RWPE2 (cell line): Measurements from ENCODE around the gene SIRT5.

ENCODE experiments used
- ATAC-seq: fragments of 200-7000 bp; cut with Tn5 transposase; 3 replicates; pipeline ENCODE4 v1.9.1; 2021; ENCODE audit warnings: low read depth
- DNase-seq: peaks from one replicate; pipeline ENCODE4 v3.0.0-alpha.2; 2020; ENCODE audit warnings: low spot score
- H3K27ac ChIP-seq: fragments of 450-650 bp; 2 replicates; pipeline ENCODE4 v1.5.1; 2017; ENCODE audit warnings: mild to moderate bottlenecking; ENCODE audit not compliant: poor library complexity, severe bottlenecking
- H3K27me3 ChIP-seq: fragments of 250-450 bp; sonication (Bioruptor Pico); 2 replicates; pipeline ENCODE4 v1.5.1; 2021; ENCODE audit warnings: mild to moderate bottlenecking, moderate library complexity; ENCODE audit not compliant: insufficient read depth, poor library complexity, severe bottlenecking
- H3K36me3 ChIP-seq: fragments of 250-450 bp; sonication (Bioruptor Pico); 2 replicates; pipeline ENCODE4 v1.5.1; 2020; ENCODE audit warnings: low read depth, mild to moderate bottlenecking, moderate library complexity
- H3K4me1 ChIP-seq: fragments of 250-450 bp; sonication (Bioruptor Pico); 2 replicates; pipeline ENCODE4 v1.5.1; 2021; ENCODE audit warnings: mild to moderate bottlenecking, moderate library complexity; ENCODE audit not compliant: insufficient read depth, poor library complexity, severe bottlenecking
- H3K4me3 ChIP-seq: fragments of 250-450 bp; sonication (Bioruptor Pico); 2 replicates; pipeline ENCODE4 v1.5.1; 2021; ENCODE audit warnings: mild to moderate bottlenecking, moderate library complexity; ENCODE audit not compliant: severe bottlenecking
- H3K9me3 ChIP-seq: fragments of 250-450 bp; sonication (Bioruptor Pico); 2 replicates; pipeline ENCODE4 v1.5.1; 2021; ENCODE audit warnings: mild to moderate bottlenecking, moderate library complexity; ENCODE audit not compliant: severe bottlenecking
- CTCF ChIP-seq: fragments of 450-650 bp; IDR thresholded peaks from one replicate; pipeline ENCODE4 v1.5.1; 2017; ENCODE audit warnings: mild to moderate bottlenecking, moderate library complexity; ENCODE audit not compliant: poor library complexity, severe bottlenecking

Gene SIRT5

GRCh38 chr6:13572951-13573654, 1.3 kb upstream of the SIRT5 start:
- TF ChIP-seq CTCF: no peak
- Histone ChIP-seq H3K36me3 (no peaks in the 10 kb centered on the region), H3K4me1 (no peaks in the 10 kb centered on the region), H3K27ac (peak overlapping the region; percentile 90), H3K9me3 (no peaks in the 10 kb centered on the region), H3K4me3 (peak overlapping the region; percentile 63), H3K27me3 (no peaks in the 10 kb centered on the region)
- ATAC-seq: no peak
- no peak for DNase-seq

- H3K4me3 ChIP-seq: peak overlapping the region; percentile 63
- TF ChIP-seq CTCF: no peak
- H3K36me3 ChIP-seq: 0 out of 2 replicates have a peak, but pooled peaks cover 1% of the 10 kb centered on the region
- ATAC-seq: no peak
- peak overlapping the region; percentile 90 for H3K27ac ChIP-seq
- no peak for DNase-seq
- H3K4me1 ChIP-seq: no peaks in the 10 kb centered on the region
- no peaks in the 10 kb centered on the region for H3K27me3 ChIP-seq
- no peaks in the 10 kb centered on the region for H3K9me3 ChIP-seq
Observed at GRCh38 chr6:13573669-13574110, 711 bp upstream of the SIRT5 start.

- Histone ChIP-seq H3K4me3 (peak overlapping the region; percentile 63), H3K36me3 (0 out of 2 replicates have a peak, but pooled peaks cover 5% of the 10 kb centered on the region), H3K27ac (peak overlapping the region; percentile 90), H3K27me3 (no peaks in the 10 kb centered on the region), H3K4me1 (no peaks in the 10 kb centered on the region), H3K9me3 (no peaks in the 10 kb centered on the region)
- peak; percentile 62 for TF ChIP-seq CTCF
- peak; percentile 78 for ATAC-seq
- DNase-seq: peak; percentile 95
Observed at GRCh38 chr6:13574149-13574570, 241 bp upstream of the SIRT5 start.

GRCh38 chr6:13575377-13575775, 975 bp downstream of the SIRT5 start:
- Histone ChIP-seq H3K36me3 (peaks cover 12% of the 10 kb centered on the region), H3K9me3 (no peaks in the 10 kb centered on the region), H3K27me3 (no peaks in the 10 kb centered on the region), H3K27ac (peak overlapping the region; percentile 90), H3K4me1 (no peaks in the 10 kb centered on the region), H3K4me3 (peak overlapping the region; percentile 63)
- ATAC-seq (no peak), DNase-seq (no peak)
- peak; percentile 71 for TF ChIP-seq CTCF

GRCh38 chr6:13576017-13576416, 1.6 kb downstream of the SIRT5 start:
- Histone ChIP-seq H3K36me3 (peaks cover 15% of the 10 kb centered on the region), H3K4me1 (no peaks in the 10 kb centered on the region), H3K27ac (no peak overlapping the region), H3K27me3 (no peaks in the 10 kb centered on the region), H3K4me3 (no peak overlapping the region), H3K9me3 (no peaks in the 10 kb centered on the region)
- DNase-seq (no peak), ATAC-seq (no peak)
- no peak for TF ChIP-seq CTCF
